Islet precursor cell (in vitro differentiated cells): Measurements from ENCODE around the gene GDA.
A peak's percentile ranks its signal among the peaks of the same experiment; 100 is the strongest.

Source experiments
- DNase-seq: peaks from one replicate; pipeline ENCODE4 v3.0.0-alpha.2; 2018

Gene GDA

GRCh38 chr9:72151104-72151503 is 1.9 kb downstream of the GDA start:
- DNase-seq: no peak

- DNase-seq: no peak
These were observed 5.4 kb downstream of the GDA start for GRCh38 chr9:72154468-72155285.

- DNase-seq: no peak
These were observed 6.1 kb downstream of the GDA start for GRCh38 chr9:72155301-72155700.

- DNase-seq: no peak
These were observed 7.3 kb downstream of the GDA start for GRCh38 chr9:72156586-72156985.

- no peak for DNase-seq
These were observed 9.4 kb downstream of the GDA start for GRCh38 chr9:72158680-72159079.

- DNase-seq: no peak
These were observed 11.3 kb downstream of the GDA start for GRCh38 chr9:72160446-72161123.

- no peak for DNase-seq
These were observed 16.1 kb downstream of the GDA start for GRCh38 chr9:72165326-72165725.

- DNase-seq: no peak
These were observed 16.7 kb downstream of the GDA start for GRCh38 chr9:72165821-72166547.

- DNase-seq: no peak
These were observed 18.8 kb downstream of the GDA start for GRCh38 chr9:72168075-72168474.

GRCh38 chr9:72169178-72169577 is 19.9 kb downstream of the GDA start:
- no peak for DNase-seq

- DNase-seq: no peak
These were observed 23.8 kb downstream of the GDA start for GRCh38 chr9:72173080-72173479.

- no peak for DNase-seq
These were observed 36.3 kb downstream of the GDA start for GRCh38 chr9:72185561-72185960.

GRCh38 chr9:72187121-72187695 is 38.0 kb downstream of the GDA start:
- DNase-seq: no peak

- no peak for DNase-seq
These were observed 39.0 kb downstream of the GDA start for GRCh38 chr9:72188232-72188631.

GRCh38 chr9:72193478-72193881 is 44.2 kb downstream of the GDA start:
- peak; percentile 67 for DNase-seq

- no peak for DNase-seq
These were observed 50.0 kb downstream of the GDA start for GRCh38 chr9:72199238-72199637.

- no peak for DNase-seq
These were observed 51.2 kb downstream of the GDA start for GRCh38 chr9:72200452-72200851.

GRCh38 chr9:72202009-72202408 is 52.8 kb downstream of the GDA start:
- no peak for DNase-seq

GRCh38 chr9:72203205-72203803 is 54.1 kb downstream of the GDA start:
- DNase-seq: peak; percentile 58

GRCh38 chr9:72204062-72204461 is 54.8 kb downstream of the GDA start:
- DNase-seq: no peak

GRCh38 chr9:72205513-72205912 is 56.3 kb downstream of the GDA start:
- DNase-seq: no peak

GRCh38 chr9:72207278-72207677 is 58.0 kb downstream of the GDA start:
- no peak for DNase-seq

- no peak for DNase-seq
These were observed 61.3 kb downstream of the GDA start for GRCh38 chr9:72210522-72210921.
